GM12891 (cell line): ENCODE results near the gene ZRANB3.

ENCODE experiments used
- POLR2A ChIP-seq: IDR thresholded peaks from 2 replicates; pipeline ENCODE4 v1.6.1; 2011; ENCODE audit warnings: low read depth, low read length, control low read depth
- POLR2AphosphoS5 ChIP-seq: IDR thresholded peaks from 2 replicates; pipeline ENCODE4 v1.6.1; 2011; ENCODE audit warnings: low read depth, low read length, control low read depth
- SPI1 ChIP-seq: IDR thresholded peaks from 2 replicates; pipeline ENCODE4 v1.6.1; 2011; ENCODE audit warnings: low read depth, low read length, control low read depth
- TAF1 ChIP-seq: IDR thresholded peaks from 2 replicates; pipeline ENCODE4 v1.6.1; 2011; ENCODE audit warnings: low read depth, low read length, control low read depth

DNA sequence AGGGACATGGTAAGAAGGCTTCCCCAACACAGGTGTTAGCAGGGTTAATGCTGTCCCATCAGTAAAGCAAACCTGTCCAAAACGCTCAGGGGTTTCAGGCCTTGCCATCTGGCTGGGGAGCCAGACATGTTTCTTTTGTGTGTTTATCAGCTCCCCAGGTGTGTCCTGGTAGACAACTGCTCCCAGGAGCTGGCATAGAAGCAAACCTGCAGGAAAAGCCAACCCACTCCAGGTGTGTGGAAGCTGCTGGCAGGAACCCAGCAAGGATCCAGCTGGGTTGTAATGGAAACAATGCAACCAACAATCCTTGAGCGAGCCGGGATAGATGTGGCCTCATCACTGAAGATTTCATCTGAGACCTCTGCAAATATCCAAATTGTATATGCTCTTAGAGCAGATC is 355.8 kb downstream of the ZRANB3 start:
- TF ChIP-seq POLR2A (no peak), POLR2AphosphoS5 (no peak), TAF1 (no peak), SPI1 (no peak)
